Measurements from ENCODE around the gene HPS4.

DNA sequence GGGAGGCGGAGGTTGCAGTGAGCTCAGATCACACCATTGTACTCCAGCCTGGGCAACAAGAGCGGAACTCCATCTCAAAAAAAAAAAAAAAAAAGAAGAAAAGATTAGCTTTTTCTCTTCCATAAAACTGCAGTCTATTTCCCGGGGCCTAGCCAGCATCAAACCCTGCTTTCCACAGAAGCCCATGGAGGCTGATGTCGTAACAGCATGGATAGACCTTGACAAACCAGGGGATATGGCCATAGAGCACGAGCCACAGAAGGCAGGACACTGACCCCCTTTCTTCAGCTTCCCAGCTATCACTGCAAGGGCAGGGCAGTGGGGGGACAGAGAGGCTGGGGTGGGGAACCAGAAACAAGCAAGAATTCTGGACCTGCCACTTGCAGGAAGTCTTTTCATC, 21.5 kb downstream of the HPS4 start:
- TF ChIP-seq, protein P1, sequence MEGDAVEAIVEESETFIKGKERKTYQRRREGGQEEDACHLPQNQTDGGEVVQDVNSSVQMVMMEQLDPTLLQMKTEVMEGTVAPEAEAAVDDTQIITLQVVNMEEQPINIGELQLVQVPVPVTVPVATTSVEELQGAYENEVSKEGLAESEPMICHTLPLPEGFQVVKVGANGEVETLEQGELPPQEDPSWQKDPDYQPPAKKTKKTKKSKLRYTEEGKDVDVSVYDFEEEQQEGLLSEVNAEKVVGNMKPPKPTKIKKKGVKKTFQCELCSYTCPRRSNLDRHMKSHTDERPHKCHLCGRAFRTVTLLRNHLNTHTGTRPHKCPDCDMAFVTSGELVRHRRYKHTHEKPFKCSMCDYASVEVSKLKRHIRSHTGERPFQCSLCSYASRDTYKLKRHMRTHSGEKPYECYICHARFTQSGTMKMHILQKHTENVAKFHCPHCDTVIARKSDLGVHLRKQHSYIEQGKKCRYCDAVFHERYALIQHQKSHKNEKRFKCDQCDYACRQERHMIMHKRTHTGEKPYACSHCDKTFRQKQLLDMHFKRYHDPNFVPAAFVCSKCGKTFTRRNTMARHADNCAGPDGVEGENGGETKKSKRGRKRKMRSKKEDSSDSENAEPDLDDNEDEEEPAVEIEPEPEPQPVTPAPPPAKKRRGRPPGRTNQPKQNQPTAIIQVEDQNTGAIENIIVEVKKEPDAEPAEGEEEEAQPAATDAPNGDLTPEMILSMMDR (IDR thresholded peaks at IDR 0.05; ENCODE audit: borderline replicate concordance, extremely low read depth, low read length, poor library complexity, severe bottlenecking): no peak
- no peak for TF ChIP-seq EZH2 (IDR thresholded peaks at IDR 0.05; ENCODE audit: borderline replicate concordance, low read depth, low read length, severe bottlenecking)
